HepG2 (cell line): ENCODE results near the gene JPH4.

Source experiments
- BCL3 ChIP-seq: sonication (generic); formaldehyde crosslinking; IDR thresholded peaks from 2 replicates; pipeline ENCODE4 v1.5.1; 2020; ENCODE audit warnings: mild to moderate bottlenecking, missing genetic modification reagents, moderate library complexity
- BHLHE40 ChIP-seq: IDR thresholded peaks from 2 replicates; pipeline ENCODE4 v1.6.1; 2011; ENCODE audit warnings: low read length, improper control_type of control experiment
- HES4 ChIP-seq: sonication (generic); formaldehyde crosslinking; IDR thresholded peaks from 2 replicates; pipeline ENCODE4 v1.9.0; 2021; ENCODE audit warnings: mild to moderate bottlenecking, missing genetic modification reagents, borderline replicate concordance
- HOXA7 ChIP-seq: sonication (generic); formaldehyde crosslinking; IDR thresholded peaks from 2 replicates; pipeline ENCODE4 v1.8.1; 2022; ENCODE audit warnings: mild to moderate bottlenecking, missing genetic modification reagents, moderate library complexity
- MTA1 ChIP-seq: sonication (generic); formaldehyde crosslinking; IDR thresholded peaks from 2 replicates; pipeline ENCODE4 v1.4.0; 2020; ENCODE audit warnings: missing genetic modification reagents, mild to moderate bottlenecking, borderline replicate concordance
- POLR2AphosphoS5 ChIP-seq: IDR thresholded peaks from 2 replicates; pipeline ENCODE4 v1.6.1; 2012; ENCODE audit warnings: low read depth, low read length
- SAFB2 ChIP-seq: sonication (generic); formaldehyde crosslinking; IDR thresholded peaks from 2 replicates; pipeline ENCODE4 v1.5.1; 2020; ENCODE audit warnings: missing genetic modification reagents, low read depth, mild to moderate bottlenecking, borderline replicate concordance
- ZNF737 ChIP-seq: sonication (generic); formaldehyde crosslinking; IDR thresholded peaks from 2 replicates; pipeline ENCODE4 v1.5.0; 2020; ENCODE audit warnings: missing genetic modification reagents, mild to moderate bottlenecking, borderline replicate concordance

GRCh38 chr14:23535943-23536342 lies 42.6 kb downstream of the JPH4 start:
- TF ChIP-seq BCL3 (CRISPR knock-in tag) (no peak), HES4 (CRISPR knock-in tag) (no peak), HOXA7 (CRISPR knock-in tag) (no peak), MTA1 (no peak), POLR2AphosphoS5 (no peak), BHLHE40 (no peak), SAFB2 (CRISPR knock-in tag) (no peak), ZNF737 (no peak)
